Spleen (tissue), 11 donors: ENCODE measurements around the gene GNB1L. TPM values are rescaled to one million over a fixed set of nuclear protein-coding genes. Genes with fewer than 3 reads are reported as not detected.

Source experiments
- DNase-seq: peaks from one replicate; pipeline ENCODE4 v3.0.0-alpha.2; 2020
- H3K27ac ChIP-seq, 8 donors: fragments of 200-600 bp; sonication (generic) in 7 of 8; 1 replicate in 4 of 8; 2 replicates in 4 of 8; pipeline versions ENCODE4 v1.5.0 to v1.8.0; 2016 to 2021; ENCODE audit warnings: inconsistent platforms in 4 of 8, mild to moderate bottlenecking in 4 of 8, moderate library complexity in 1 of 8
- H3K27me3 ChIP-seq, 7 donors: fragments of 200-600 bp; sonication (generic) in 6 of 7; replicated peaks in 1 of 7; 1 replicate in 4 of 7; 2 replicates in 3 of 7; pipeline versions ENCODE4 v1.5.0 to v1.8.0; 2016 to 2021; ENCODE audit warnings: inconsistent platforms in 3 of 7, mild to moderate bottlenecking in 1 of 7
- H3K36me3 ChIP-seq, 6 donors: fragments of 200-600 bp; sonication (generic) in 5 of 6; 1 replicate in 4 of 6; 2 replicates in 2 of 6; pipeline versions ENCODE4 v1.5.0 to v1.8.0; 2016 to 2021; ENCODE audit warnings: inconsistent platforms in 2 of 6
- H3K4me1 ChIP-seq, 6 donors: fragments of 200-600 bp; sonication (generic) in 5 of 6; 1 replicate in 3 of 6; 2 replicates in 3 of 6; pipeline versions ENCODE4 v1.5.0 to v1.8.0; 2016 to 2021; ENCODE audit warnings: inconsistent platforms in 3 of 6
- H3K4me3 ChIP-seq, 8 donors: fragments of 200-600 bp; sonication (generic) in 7 of 8; 1 replicate in 4 of 8; 2 replicates in 4 of 8; pipeline versions ENCODE4 v1.5.0 to v1.8.0; 2016 to 2021; ENCODE audit warnings: inconsistent platforms in 4 of 8, mild to moderate bottlenecking in 4 of 8, moderate library complexity in 2 of 8
- H3K9me3 ChIP-seq, 8 donors: fragments of 200-600 bp; sonication (generic) in 7 of 8; 1 replicate in 4 of 8; 2 replicates in 4 of 8; pipeline versions ENCODE4 v1.5.0 to v1.8.0; 2016 to 2021; ENCODE audit warnings: inconsistent platforms in 4 of 8
- CTCF ChIP-seq, 11 experiments: fragments of 200-600 bp in 7 of 11; fragments of 450-650 bp in 4 of 11; sonication (generic) in 4 of 11; IDR thresholded peaks in 8 of 11; conservative IDR thresholded peaks in 3 of 11; 1 replicate in 7 of 11; 2 replicates in 4 of 11; pipeline versions ENCODE4 v1.4.0 to v1.8.0; 2016 to 2021; ENCODE audit warnings: antibody characterized with exemption in 11 of 11, inconsistent platforms in 4 of 11, mild to moderate bottlenecking in 1 of 11
- POLR2A ChIP-seq, 3 donors: fragments of 450-650 bp; IDR thresholded peaks; one replicate each; pipeline ENCODE4 v1.5.1; 2017; ENCODE audit warnings: antibody characterized with exemption in 3 of 3, mild to moderate bottlenecking in 1 of 3
- POLR2AphosphoS5 ChIP-seq, 3 donors: sonication (generic); formaldehyde crosslinking; IDR thresholded peaks; one replicate each; pipeline ENCODE4 v1.5.1; 2017; ENCODE audit warnings: antibody characterized with exemption in 3 of 3
- WGBS, 5 donors: extraction: QIAGEN DNeasy Blood & Tissue Kit in 3 of 5; methylation state at CpG; one replicate each; pipeline versions ENCODE4 v1.1.5 to v1.1.7; 2013 to 2018; 5-methylcytosine and 5-hydroxymethylcytosine counted together
- intact Hi-C: fragments of 100-400 bp; cut with DNase I; formaldehyde crosslinking; loops from one replicate; pipeline ENCODE4 v1.15.0; 2023; ENCODE audit warnings: low total_unique reads
- polyA plus RNA-seq, 3 donors: library from polyadenylated mRNA; stranded (reverse); fragments of 200-250 nt; gene quantifications; one replicate each; pipeline ENCODE4 v1.2.1, GENCODE V29; 2013
- total RNA-seq, 7 donors: library from RNA; depleted of rRNA in 3 of 7; stranded (reverse); fragments of >200 nt in 3 of 7; fragmentation: NEBNext Ultra II Directional in 4 of 7; extraction: Animal tissue kit (Norgen Biotek cat#: 25700) in 4 of 7; gene quantifications; one replicate each; pipeline versions ENCODE4 v1.1.0 to v1.2.1, GENCODE V29; 2016 to 2021
- donor health status: healthy with polysubstance abuse.
- donor health status: DM: no; HTN: no; CAD: no; lungs with moderate emphysema.
- donor health status: DM: no; HTN: no; CAD: no.
- donor health status: Bipolar disorder and iron deficiency.
- donor health status: healthy.
- donor health status: DM: no; HTN: no; CAD: no.
- donor health status: DM: yes; HTN: yes; CAD: no.

The GNB1L gene
- total and polyA plus RNA-seq, 10 donors: 5.7 to 10.4 (median 7.9) TPM

DNA sequence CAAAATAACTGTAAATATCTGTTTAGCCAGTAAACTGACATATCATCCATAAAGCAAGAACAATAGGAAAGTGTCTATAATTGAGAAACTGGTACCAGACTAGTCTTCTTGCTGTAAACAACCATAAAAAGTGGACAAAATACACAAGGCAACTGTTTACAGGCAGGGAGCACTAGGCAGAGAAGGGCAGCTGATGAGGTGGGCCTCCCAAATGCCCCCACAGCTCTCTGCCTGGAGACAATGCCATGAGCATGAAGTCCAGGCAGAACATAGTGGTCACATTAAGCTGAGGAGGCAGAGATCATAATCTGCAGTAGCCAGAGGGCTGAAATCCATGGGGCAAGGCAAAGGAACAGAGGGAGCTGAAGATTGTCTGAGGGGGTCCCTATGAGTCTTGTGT is 63.4 kb downstream of the GNB1L start:
- Histone ChIP-seq H3K27ac (no peak overlapping the region), H3K27me3 (no peaks in the 10 kb centered on the region), H3K4me1 (no peaks in the 10 kb centered on the region), H3K4me3 (no peak overlapping the region), H3K9me3 (peaks cover 0 to 32% (median 25%) of the 10 kb centered on the region in 8 donors), H3K36me3 (peaks cover 0 to 69% (median 13%) of the 10 kb centered on the region in 6 donors)
- no peak for TF ChIP-seq POLR2AphosphoS5 (IDR thresholded peaks at IDR 0.05)
- TF ChIP-seq POLR2A (IDR thresholded peaks at IDR 0.05): no peak
- TF ChIP-seq CTCF (IDR thresholded peaks at IDR 0.05 in 8 of 11, conservative IDR thresholded peaks at IDR 0.05 in 3 of 11): no peak
- no peak for DNase-seq
- intact Hi-C loops: no loop called here

GRCh38 chr22:19789828-19790227 is 64.8 kb downstream of the GNB1L start:
- Histone ChIP-seq H3K36me3 (peaks cover 0 to 83% (median 13%) of the 10 kb centered on the region in 6 donors), H3K4me1 (no peaks in the 10 kb centered on the region), H3K4me3 (no peak overlapping the region), H3K27me3 (no peaks in the 10 kb centered on the region), H3K9me3 (peaks cover 0 to 32% (median 25%) of the 10 kb centered on the region in 8 donors), H3K27ac (no peak overlapping the region)
- WGBS, 5 donors: 66 to 99% (median 83%) methylated on average over 6 of the region's 6 CpGs
- TF ChIP-seq POLR2A (IDR thresholded peaks at IDR 0.05) (no peak), POLR2AphosphoS5 (IDR thresholded peaks at IDR 0.05) (no peak), CTCF (IDR thresholded peaks at IDR 0.05 in 8 of 11, conservative IDR thresholded peaks at IDR 0.05 in 3 of 11) (no peak)
- peak; percentile 24 for DNase-seq
- intact Hi-C loops: no loop called here

GRCh38 chr22:19789406-19789805 is 65.3 kb downstream of the GNB1L start:
- intact Hi-C loops: no loop called here
- Histone ChIP-seq H3K36me3 (peaks cover 0 to 87% (median 13%) of the 10 kb centered on the region in 6 donors), H3K4me1 (no peaks in the 10 kb centered on the region), H3K9me3 (peaks cover 0 to 32% (median 25%) of the 10 kb centered on the region in 8 donors), H3K27ac (no peak overlapping the region), H3K27me3 (no peaks in the 10 kb centered on the region), H3K4me3 (no peak overlapping the region)
- DNase-seq: peak; percentile 36
- whole genome bisulfite sequencing, 5 donors: 92 to 96% (median 94%) methylated on average over 13 to 16 of the region's 16 CpGs
- TF ChIP-seq CTCF (IDR thresholded peaks at IDR 0.05 in 8 of 11, conservative IDR thresholded peaks at IDR 0.05 in 3 of 11): no peak
- TF ChIP-seq POLR2AphosphoS5 (IDR thresholded peaks at IDR 0.05): no peak
- TF ChIP-seq POLR2A (IDR thresholded peaks at IDR 0.05): no peak

- Histone ChIP-seq H3K9me3 (peaks cover 0 to 25% (median 20%) of the 10 kb centered on the region in 8 donors), H3K4me3 (no peak overlapping the region)
Measured at GRCh38 chr22:19788661-19789225, 65.9 kb downstream of the GNB1L start.

More at GRCh38 chr22:19788661-19789225, 65.9 kb downstream of the GNB1L start:
- Histone ChIP-seq H3K36me3 (peaks cover 0 to 93% (median 13%) of the 10 kb centered on the region in 6 donors), H3K4me1 (no peaks in the 10 kb centered on the region), H3K27ac (no peak overlapping the region), H3K27me3 (peaks cover 0 to under 1% (median 0%) of the 10 kb centered on the region in 7 donors)
- TF ChIP-seq POLR2A (IDR thresholded peaks at IDR 0.05) (no peak), CTCF (IDR thresholded peaks at IDR 0.05 in 8 of 11, conservative IDR thresholded peaks at IDR 0.05 in 3 of 11) (no peak), POLR2AphosphoS5 (IDR thresholded peaks at IDR 0.05) (no peak)
- WGBS, 5 donors: 95 to 98% (median 97%) methylated on average over 26 to 34 of the region's 34 CpGs
- intact Hi-C loops: no loop called here
- DNase-seq: peak; percentile 63
